RWPE1 (cell line): ENCODE measurements around the gene MAP4K4.

Experiments used
- CTCF ChIA-PET: fragments of 350-600 bp; sonication (Branson Sonifier 250); formaldehyde crosslinking; extraction: SDS; loops from one replicate; lab custom pipeline; 2021; lab: Yijun Ruan, JAX
- POLR2A ChIA-PET: fragments of 400-600 bp; formaldehyde crosslinking; extraction: SDS; loops from one replicate; lab custom pipeline; 2020; ENCODE audit warnings: antibody characterized with exemption; ENCODE audit not compliant: low non-redundant PET; lab: Yijun Ruan, JAX
- DNase-seq: peaks from one replicate; pipeline ENCODE4 v3.0.0; 2012; ENCODE audit warnings: low spot score
- H3K27ac ChIP-seq: fragments of 450-650 bp; 2 replicates; pipeline ENCODE4 v1.5.1; 2017
- CTCF ChIP-seq: fragments of 450-650 bp; conservative IDR thresholded peaks from 2 replicates; pipeline ENCODE4 v1.5.1; 2017; ENCODE audit warnings: low read depth, mild to moderate bottlenecking

Gene MAP4K4

GRCh38 chr2:101788565-101788964 lies 91.1 kb downstream of the MAP4K4 start:
- H3K27ac ChIP-seq, result no peak overlapping the region
- CTCF ChIA-PET, result no interaction called here
- POLR2A ChIA-PET, result no interaction called here
- TF ChIP-seq CTCF, result no peak
- no peak for DNase-seq

GRCh38 chr2:101788995-101789970 lies 91.8 kb downstream of the MAP4K4 start:
- CTCF ChIA-PET, result no interaction called here
- no peak for TF ChIP-seq CTCF
- no peak overlapping the region for H3K27ac ChIP-seq
- no peak for DNase-seq
- POLR2A ChIA-PET, result no interaction called here

GRCh38 chr2:101790416-101790815 lies 92.9 kb downstream of the MAP4K4 start:
- H3K27ac ChIP-seq, result no peak overlapping the region
- no peak for TF ChIP-seq CTCF
- DNase-seq, result no peak
- ChIA-PET CTCF (no interaction called here), POLR2A (no interaction called here)

GRCh38 chr2:101790857-101791256 lies 93.3 kb downstream of the MAP4K4 start:
- CTCF ChIA-PET, result no interaction called here
- POLR2A ChIA-PET, result no interaction called here
- no peak for TF ChIP-seq CTCF
- H3K27ac ChIP-seq, result no peak overlapping the region
- DNase-seq, result no peak

GRCh38 chr2:101792208-101792607 lies 94.7 kb downstream of the MAP4K4 start:
- POLR2A ChIA-PET, result no interaction called here
- no peak for TF ChIP-seq CTCF
- no peak overlapping the region for H3K27ac ChIP-seq
- no peak for DNase-seq
- CTCF ChIA-PET, result interaction anchor here (0.6 kb wide), 1 partner anchor 41 kb away, joined by 4 read pairs; no protein-coding TSS in a partner anchor

GRCh38 chr2:101793277-101793969 lies 95.9 kb downstream of the MAP4K4 start:
- DNase-seq, result no peak
- ChIA-PET CTCF (interaction anchor here (0.6 to 0.7 kb wide), 2 partner anchors 38 to 130 kb away, joined by 3 to 4 read pairs; no protein-coding TSS in a partner anchor), POLR2A (no interaction called here)
- TF ChIP-seq CTCF, result no peak
- H3K27ac ChIP-seq, result no peak overlapping the region
